Adrenal gland (tissue), 5 donors: Measurements from ENCODE around the gene PCDHB15.
"Not testable (repeated sequence)": the region's sequence is repeated elsewhere in the genome, so short reads cannot be mapped to it uniquely, and the experiment has no call there.

ENCODE experiments used
- POLR2A ChIP-seq, 2 donors: fragments of 450-650 bp; IDR thresholded peaks; one replicate each; pipeline ENCODE4 v1.6.1; 2017; ENCODE audit warnings: antibody characterized with exemption in 2 of 2, mild to moderate bottlenecking in 2 of 2, moderate library complexity in 1 of 2
- TF ChIP-seq, protein P1 (sequence below), 6 experiments: fragments of 450-650 bp in 4 of 6; fragments of 200-600 bp in 2 of 6; sonication (generic) in 1 of 6; IDR thresholded peaks; 1 replicate in 5 of 6; 2 replicates in 1 of 6; pipeline versions ENCODE4 v1.5.1 to v1.8.0; 2016 to 2021; ENCODE audit warnings: antibody characterized with exemption in 6 of 6, mild to moderate bottlenecking in 2 of 6, moderate library complexity in 1 of 6
- donor health status: DM: no; HTN: no; CAD: no.

DNA sequence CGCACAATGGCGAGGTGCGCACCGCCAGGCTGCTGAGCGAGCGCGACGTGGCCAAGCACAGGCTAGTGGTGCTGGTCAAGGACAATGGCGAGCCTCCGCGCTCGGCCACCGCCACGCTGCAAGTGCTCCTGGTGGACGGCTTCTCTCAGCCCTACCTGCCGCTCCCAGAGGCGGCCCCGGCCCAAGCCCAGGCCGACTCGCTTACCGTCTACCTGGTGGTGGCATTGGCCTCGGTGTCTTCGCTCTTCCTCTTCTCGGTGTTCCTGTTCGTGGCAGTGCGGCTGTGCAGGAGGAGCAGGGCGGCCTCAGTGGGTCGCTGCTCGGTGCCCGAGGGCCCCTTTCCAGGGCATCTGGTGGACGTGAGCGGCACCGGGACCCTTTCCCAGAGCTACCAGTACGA lies 2.2 kb downstream of the PCDHB15 start:
- TF ChIP-seq, protein P1, sequence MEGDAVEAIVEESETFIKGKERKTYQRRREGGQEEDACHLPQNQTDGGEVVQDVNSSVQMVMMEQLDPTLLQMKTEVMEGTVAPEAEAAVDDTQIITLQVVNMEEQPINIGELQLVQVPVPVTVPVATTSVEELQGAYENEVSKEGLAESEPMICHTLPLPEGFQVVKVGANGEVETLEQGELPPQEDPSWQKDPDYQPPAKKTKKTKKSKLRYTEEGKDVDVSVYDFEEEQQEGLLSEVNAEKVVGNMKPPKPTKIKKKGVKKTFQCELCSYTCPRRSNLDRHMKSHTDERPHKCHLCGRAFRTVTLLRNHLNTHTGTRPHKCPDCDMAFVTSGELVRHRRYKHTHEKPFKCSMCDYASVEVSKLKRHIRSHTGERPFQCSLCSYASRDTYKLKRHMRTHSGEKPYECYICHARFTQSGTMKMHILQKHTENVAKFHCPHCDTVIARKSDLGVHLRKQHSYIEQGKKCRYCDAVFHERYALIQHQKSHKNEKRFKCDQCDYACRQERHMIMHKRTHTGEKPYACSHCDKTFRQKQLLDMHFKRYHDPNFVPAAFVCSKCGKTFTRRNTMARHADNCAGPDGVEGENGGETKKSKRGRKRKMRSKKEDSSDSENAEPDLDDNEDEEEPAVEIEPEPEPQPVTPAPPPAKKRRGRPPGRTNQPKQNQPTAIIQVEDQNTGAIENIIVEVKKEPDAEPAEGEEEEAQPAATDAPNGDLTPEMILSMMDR (IDR thresholded peaks at IDR 0.05): not testable (repeated sequence)
- not testable (repeated sequence) for TF ChIP-seq POLR2A (IDR thresholded peaks at IDR 0.05)
